HPDE6-E6E7 (cell line): ENCODE results near the gene SERPINB10.
"Not testable (repeated sequence)": the region's sequence is repeated elsewhere in the genome, so short reads cannot be mapped to it uniquely, and the experiment has no call there.

Source experiments
- DNase-seq: peaks from one replicate; pipeline ENCODE4 v3.0.0; 2011; ENCODE audit warnings: missing footprints; ENCODE audit errors: extremely low spot score

The SERPINB10 gene

DNA sequence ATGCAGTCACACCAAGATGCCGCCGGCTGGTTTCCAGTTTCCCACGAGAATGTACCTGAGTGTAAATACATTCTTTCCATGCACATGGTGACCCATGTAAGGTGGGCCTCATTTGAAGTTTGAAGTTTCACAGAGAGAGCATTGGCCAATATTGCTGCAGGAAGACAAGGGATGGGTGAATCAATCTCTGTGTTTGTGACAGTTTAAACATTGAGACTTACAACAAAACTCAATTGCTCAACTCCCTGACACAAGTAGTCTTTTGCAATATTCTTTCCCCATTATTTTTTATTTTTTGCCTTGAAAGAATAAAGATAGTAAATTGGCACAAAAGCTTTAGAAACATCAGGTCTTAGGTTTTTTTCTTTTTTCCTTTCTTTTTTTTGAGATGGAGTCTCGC is 15.2 kb upstream of the SERPINB10 start:
- no peak for DNase-seq

DNA sequence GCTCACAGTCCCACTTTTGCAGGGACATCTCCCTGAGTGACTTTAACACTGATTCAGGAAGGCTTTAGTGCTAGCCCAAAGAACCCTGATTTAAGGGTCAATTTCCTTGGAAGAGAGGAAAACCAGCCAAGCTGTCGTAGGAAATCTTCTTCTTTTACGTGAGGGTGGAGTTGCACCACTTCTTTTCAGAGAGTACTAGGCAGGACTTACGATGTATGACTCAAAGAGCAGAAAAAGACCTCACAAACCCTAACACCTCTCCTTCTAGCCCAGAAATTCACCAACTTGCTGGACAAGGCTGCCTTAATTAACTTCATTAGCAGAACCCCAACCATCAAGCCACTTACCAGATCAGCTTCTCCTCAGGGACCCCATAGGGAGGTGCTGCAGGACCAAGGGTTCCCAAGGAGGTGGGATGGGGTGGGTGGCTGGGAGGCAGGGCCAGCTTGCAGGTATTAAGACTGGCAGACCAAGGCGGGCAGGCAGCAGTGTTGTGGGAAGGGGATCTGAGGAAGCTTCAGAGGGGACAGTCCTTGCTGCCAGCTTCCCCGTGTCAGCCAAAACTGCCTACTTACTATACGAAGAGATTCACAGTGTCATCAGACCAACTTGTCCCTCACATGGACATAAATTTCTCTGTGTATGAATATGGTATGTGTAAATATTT is 13.5 kb upstream of the SERPINB10 start:
- DNase-seq: no peak

- DNase-seq: no peak
Measured at GRCh38 chr18:63895190-63895589, 12.6 kb upstream of the SERPINB10 start.

GRCh38 chr18:63897072-63897471 is 10.7 kb upstream of the SERPINB10 start:
- no peak for DNase-seq

GRCh38 chr18:63899206-63899605 is 8.6 kb upstream of the SERPINB10 start:
- no peak for DNase-seq

- DNase-seq: no peak
Measured at GRCh38 chr18:63903851-63904570, 3.7 kb upstream of the SERPINB10 start.

- DNase-seq: no peak
Measured at GRCh38 chr18:63904694-63905093, 3.1 kb upstream of the SERPINB10 start.

- DNase-seq: no peak
Measured at GRCh38 chr18:63905361-63905760, 2.4 kb upstream of the SERPINB10 start.

GRCh38 chr18:63906056-63906455 is 1.7 kb upstream of the SERPINB10 start:
- no peak for DNase-seq

DNA sequence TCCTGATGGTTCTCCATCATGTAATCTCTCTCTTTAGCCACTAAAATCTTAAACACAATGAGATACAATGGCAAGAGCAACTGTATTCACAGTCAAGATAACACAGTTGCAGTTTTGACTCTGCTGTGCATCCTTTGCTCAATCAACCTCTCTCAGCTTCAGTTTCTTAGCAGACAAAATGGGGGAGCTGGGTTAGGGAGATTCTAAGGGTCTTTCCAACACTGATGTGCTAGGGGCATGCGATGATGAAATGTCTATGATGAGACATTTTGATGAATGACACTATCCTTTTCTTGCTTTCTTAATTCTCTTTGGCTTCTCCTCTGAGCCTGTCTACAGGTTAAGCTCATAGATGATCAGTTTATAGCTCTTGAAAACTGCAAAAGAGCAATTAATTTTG is 1.1 kb downstream of the SERPINB10 start:
- no peak for DNase-seq

- DNase-seq: no peak
Measured at GRCh38 chr18:63909870-63910269, 2.1 kb downstream of the SERPINB10 start.

DNA sequence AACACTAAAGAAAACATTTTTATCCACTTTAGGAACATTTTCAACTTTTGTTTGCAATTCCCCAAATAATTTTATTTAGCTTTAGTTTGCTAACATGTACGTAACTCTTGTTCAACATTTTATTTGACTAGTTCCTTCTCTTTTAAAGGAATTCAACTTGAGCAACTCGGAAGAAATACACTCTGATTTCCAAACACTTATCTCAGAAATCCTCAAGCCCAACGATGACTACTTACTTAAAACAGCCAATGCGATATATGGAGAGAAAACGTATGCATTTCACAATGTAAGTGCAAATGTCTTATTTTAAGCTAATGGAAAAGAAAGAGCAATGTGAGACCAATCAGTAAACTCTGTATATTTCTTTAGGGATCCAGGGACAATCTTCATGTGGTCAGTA is 10.1 kb downstream of the SERPINB10 start:
- no peak for DNase-seq

- DNase-seq: no peak
Measured at GRCh38 chr18:63922049-63922448, 14.3 kb downstream of the SERPINB10 start.

DNA sequence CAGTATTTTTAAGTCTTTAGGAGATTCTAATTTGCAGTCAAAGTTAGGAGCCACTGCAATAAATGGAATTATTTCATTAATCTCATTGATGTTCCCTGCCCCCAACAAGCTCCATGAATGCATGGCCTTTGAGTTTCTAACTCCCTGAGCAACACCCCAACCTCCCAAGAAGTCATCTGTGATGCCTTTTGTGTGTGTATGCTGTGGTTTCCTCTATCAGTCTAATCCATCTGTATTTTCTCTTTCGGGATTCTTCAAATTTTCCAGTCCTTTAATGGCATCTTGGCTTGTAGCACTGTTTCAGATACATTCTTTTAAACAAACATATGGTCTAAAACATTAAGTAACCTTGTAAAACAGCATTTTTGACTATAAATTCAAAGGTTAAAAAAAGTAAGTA is 16.8 kb downstream of the SERPINB10 start:
- DNase-seq: no peak

- no peak for DNase-seq
Measured at GRCh38 chr18:63928331-63928730, 20.6 kb downstream of the SERPINB10 start.

DNA sequence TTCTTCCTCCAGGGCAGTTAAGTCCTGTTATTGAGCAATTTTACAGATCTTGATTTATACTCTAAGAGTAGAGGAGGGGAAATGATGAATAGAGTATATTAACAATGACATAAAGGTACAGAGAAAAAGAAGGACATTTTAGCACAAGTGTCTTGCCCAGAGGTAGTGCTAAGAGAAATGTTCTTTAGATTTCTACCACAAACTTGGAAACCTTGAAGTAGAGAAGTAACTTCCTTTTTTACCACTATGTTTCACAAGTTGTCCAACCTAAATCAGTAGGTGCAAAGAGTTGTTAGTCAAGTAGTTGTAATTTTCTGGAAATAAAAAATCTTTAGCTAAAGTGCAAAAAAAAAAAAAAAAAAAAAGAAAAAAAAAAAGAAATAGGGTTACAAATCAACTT is 21.6 kb downstream of the SERPINB10 start:
- DNase-seq: not testable (repeated sequence)

DNA sequence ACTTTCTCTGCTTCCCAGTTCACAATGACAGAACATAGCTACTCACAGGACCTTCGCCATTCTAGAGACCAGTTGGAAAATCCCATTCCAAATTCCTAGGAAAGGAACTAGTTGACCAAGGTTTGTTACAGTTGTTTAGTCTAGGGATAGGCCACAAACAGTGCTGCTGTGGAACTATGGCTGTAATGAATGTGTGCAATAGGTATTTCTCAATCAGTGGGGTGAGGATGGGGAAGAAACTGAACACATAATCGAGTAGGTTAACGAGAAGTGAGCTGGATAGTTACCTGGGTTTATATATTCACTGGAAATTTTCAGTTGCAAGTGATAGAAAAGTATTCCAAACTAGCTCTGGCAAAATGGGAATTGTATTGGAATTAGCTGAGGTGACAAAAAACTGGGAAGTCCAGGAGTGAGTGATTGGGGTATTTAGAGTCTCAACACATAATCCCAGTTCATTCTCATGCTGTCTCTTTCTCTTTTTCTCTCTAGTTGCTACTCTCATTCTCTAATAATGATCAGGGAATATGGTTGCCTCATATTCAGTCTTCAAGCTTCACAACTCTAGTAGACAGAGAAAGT is 23.1 kb downstream of the SERPINB10 start:
- no peak for DNase-seq

- DNase-seq: peak; percentile 79
Measured at GRCh38 chr18:63936156-63936931, 28.6 kb downstream of the SERPINB10 start.

DNA sequence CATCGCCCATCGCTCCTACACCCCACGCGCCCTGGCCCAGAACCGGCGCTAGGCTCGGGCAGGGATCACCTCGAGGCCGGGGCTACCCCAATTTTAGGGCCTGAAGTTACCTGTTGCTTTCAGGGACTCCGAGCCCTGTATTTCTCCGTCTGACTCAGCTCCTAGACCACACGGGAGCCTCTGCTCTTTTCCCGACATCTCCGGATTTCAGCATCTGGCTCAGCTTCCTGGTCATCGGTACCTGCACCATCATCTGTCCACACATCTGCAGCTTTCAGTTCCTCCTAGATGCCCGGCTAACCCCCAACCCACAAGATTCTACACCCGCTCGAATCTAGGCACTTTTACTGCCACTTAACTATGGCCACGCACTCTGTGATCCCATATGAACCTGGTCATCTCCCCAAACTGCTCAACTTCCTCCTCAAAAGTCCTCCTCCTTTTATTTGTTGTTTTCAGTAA is 29.2 kb downstream of the SERPINB10 start:
- DNase-seq: no peak

DNA sequence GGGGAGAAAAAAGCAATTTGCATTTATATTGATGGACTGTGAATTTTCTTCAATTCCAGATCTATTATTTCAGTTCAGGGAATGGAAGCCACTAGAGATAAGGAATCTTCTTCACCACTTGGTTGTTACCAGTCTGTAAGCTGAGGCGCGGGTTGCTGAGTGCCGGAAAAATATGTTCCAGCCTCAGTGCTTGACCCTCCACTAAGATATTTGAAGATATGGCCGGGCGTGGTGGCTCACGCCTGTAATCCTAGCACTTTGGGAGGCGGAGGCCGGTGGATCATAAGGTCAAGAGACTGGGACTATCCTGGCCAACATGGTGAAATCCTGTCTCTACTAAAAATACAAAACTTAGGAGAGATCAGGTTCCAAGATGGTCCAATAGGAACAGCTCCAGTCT is 32.2 kb downstream of the SERPINB10 start:
- DNase-seq: no peak

- not testable (repeated sequence) for DNase-seq
Measured at GRCh38 chr18:63940543-63941050, 32.8 kb downstream of the SERPINB10 start.
